OCI-LY7 (cell line): Measurements from ENCODE around the gene MYH10. TPM values are rescaled to one million over a fixed set of nuclear protein-coding genes. Genes with fewer than 3 reads are reported as not detected.

Source experiments
- BruUV-seq: library from RNA; stranded (reverse); fragments of 400-500 nt; replicated peaks from 2 replicates; lab custom pipeline; 2021; lab: Mats Ljungman, UMichigan
- CTCF ChIA-PET: fragments of 300-600 bp; sonication (Branson Sonifier 250); formaldehyde crosslinking; loops from one replicate; lab custom pipeline; 2022; ENCODE audit warnings: antibody characterized with exemption; ENCODE audit not compliant: unreplicated experiment; lab: Charles Lee
- POLR2A ChIA-PET: fragments of 300-600 bp; sonication (Branson Sonifier 250); formaldehyde crosslinking; loops from one replicate; lab custom pipeline; 2022; ENCODE audit warnings: antibody characterized with exemption; lab: Charles Lee
- DNase-seq: peaks from one replicate; pipeline ENCODE4 v3.0.0-alpha.2; 2015; ENCODE audit warnings: low spot score
- H2AFZ ChIP-seq: fragments of 200-600 bp; sonication (generic), shearing (Covaris generic); 2 replicates; pipeline ENCODE4 v1.6.1; 2014; ENCODE audit warnings: mild to moderate bottlenecking, antibody characterized with exemption, low read length, moderate library complexity
- H3K27ac ChIP-seq: fragments of 200-600 bp; sonication (generic); 2 replicates; pipeline ENCODE4 v1.5.1; 2014; ENCODE audit warnings: mixed run types, low read depth, mild to moderate bottlenecking, moderate library complexity, low read length, inconsistent platforms; ENCODE audit not compliant: poor library complexity, severe bottlenecking
- H3K36me3 ChIP-seq: fragments of 200-600 bp; sonication (generic); 2 replicates; pipeline ENCODE4 v1.6.1; 2014; ENCODE audit warnings: mild to moderate bottlenecking, antibody characterized with exemption, low read length, moderate library complexity, mixed read lengths; ENCODE audit not compliant: insufficient read depth
- H3K4me1 ChIP-seq: fragments of 200-600 bp; sonication (generic); 2 replicates; pipeline ENCODE4 v1.5.1; 2014; ENCODE audit warnings: mild to moderate bottlenecking, low read length; ENCODE audit not compliant: insufficient read depth, poor library complexity, severe bottlenecking
- H3K4me2 ChIP-seq: fragments of 200-600 bp; sonication (generic); 2 replicates; pipeline ENCODE4 v1.6.1; 2014; ENCODE audit warnings: mild to moderate bottlenecking, low read length
- H3K4me3 ChIP-seq: fragments of 200-600 bp; sonication (generic); 2 replicates; pipeline ENCODE4 v1.5.1; 2014; ENCODE audit warnings: mild to moderate bottlenecking, low read depth, low read length; ENCODE audit not compliant: poor library complexity, severe bottlenecking
- H3K79me2 ChIP-seq: fragments of 200-600 bp; sonication (generic); 2 replicates; pipeline ENCODE4 v1.6.1; 2016; ENCODE audit warnings: low read depth, mild to moderate bottlenecking, low read length, moderate library complexity, mixed read lengths; ENCODE audit not compliant: insufficient read depth
- H3K9me2 ChIP-seq: fragments of 200-600 bp; sonication (generic); 2 replicates; pipeline ENCODE4 v1.6.1; 2016; ENCODE audit warnings: mild to moderate bottlenecking, low read length, mixed read lengths; ENCODE audit not compliant: insufficient read depth
- H3K9me3 ChIP-seq: fragments of 200-600 bp; sonication (generic); 2 replicates; pipeline ENCODE4 v1.6.1; 2014; ENCODE audit warnings: mild to moderate bottlenecking, mixed run types, low read length, mixed read lengths
- H4K20me1 ChIP-seq: fragments of 200-600 bp; sonication (generic); 2 replicates; pipeline ENCODE4 v1.6.1; 2014; ENCODE audit warnings: mild to moderate bottlenecking, antibody characterized with exemption, low read length, moderate library complexity, mixed read lengths; ENCODE audit not compliant: insufficient read depth
- EZH2phosphoT487 ChIP-seq: fragments of 200-600 bp; sonication (generic); IDR thresholded peaks from 2 replicates; pipeline ENCODE4 v1.6.1; 2018; ENCODE audit warnings: low read depth, borderline replicate concordance, mild to moderate bottlenecking, mixed run types, antibody characterized with exemption, low read length, moderate library complexity, mixed read lengths
- intact Hi-C: fragments of 100-400 bp; cut with micrococcal nuclease; formaldehyde crosslinking; loops from one replicate; pipeline ENCODE4 v1.10.0; 2022; ENCODE audit not compliant: unreplicated experiment
- total RNA-seq, 2 experiments: library from RNA; depleted of rRNA in 1 of 2; stranded (reverse); fragments of >200 nt in 1 of 2; shearing (Covaris generic) in 1 of 2; gene quantifications; 2 replicates each; pipeline ENCODE4 v1.2.3, GENCODE V29; 2014 to 2022
- TF ChIP-seq, protein P1 (sequence below): fragments of 200-600 bp; sonication (generic); conservative IDR thresholded peaks from 2 replicates; pipeline ENCODE4 v1.5.1; 2014; ENCODE audit warnings: mild to moderate bottlenecking, antibody characterized with exemption, low read length, moderate library complexity, mixed read lengths

Gene MYH10
- total RNA-seq, 2 experiments from 2014 or later, result 41.9 to 60.4 TPM

DNA sequence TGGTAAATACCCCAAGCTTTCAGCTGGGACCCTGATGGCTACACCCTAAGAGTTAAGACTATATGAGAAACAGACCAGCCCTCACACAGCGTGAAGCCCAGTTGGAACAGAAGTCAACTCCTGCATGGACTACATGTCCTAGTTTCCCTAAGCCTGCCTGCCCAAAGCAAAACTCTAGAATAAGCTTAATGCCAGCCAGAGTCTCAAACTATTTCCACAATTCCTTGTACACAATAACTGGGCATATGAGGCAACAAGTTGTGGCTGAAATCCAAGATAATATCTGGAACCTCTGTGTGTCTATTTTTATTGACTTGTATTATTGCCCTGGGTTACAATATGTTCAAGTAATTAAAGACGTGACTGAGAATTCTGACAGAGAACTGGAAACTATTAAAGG lies 19.4 kb downstream of the MYH10 start:
- Histone ChIP-seq H3K4me1 (no peaks in the 10 kb centered on the region), H2AFZ (no peak overlapping the region), H3K4me2 (no peak overlapping the region), H3K9me3 (0 out of 2 replicates have a peak, but pooled peaks cover 5% of the 10 kb centered on the region), H4K20me1 (no peaks in the 10 kb centered on the region), H3K9me2 (no peaks in the 10 kb centered on the region), H3K4me3 (no peak overlapping the region), H3K79me2 (no peaks in the 10 kb centered on the region), H3K27ac (no peak overlapping the region), H3K36me3 (peaks cover 3% of the 10 kb centered on the region)
- POLR2A ChIA-PET, result no interaction called here
- intact Hi-C loops, result no loop called here
- DNase-seq, result no peak
- TF ChIP-seq EZH2phosphoT487, result no peak
- TF ChIP-seq, protein P1, sequence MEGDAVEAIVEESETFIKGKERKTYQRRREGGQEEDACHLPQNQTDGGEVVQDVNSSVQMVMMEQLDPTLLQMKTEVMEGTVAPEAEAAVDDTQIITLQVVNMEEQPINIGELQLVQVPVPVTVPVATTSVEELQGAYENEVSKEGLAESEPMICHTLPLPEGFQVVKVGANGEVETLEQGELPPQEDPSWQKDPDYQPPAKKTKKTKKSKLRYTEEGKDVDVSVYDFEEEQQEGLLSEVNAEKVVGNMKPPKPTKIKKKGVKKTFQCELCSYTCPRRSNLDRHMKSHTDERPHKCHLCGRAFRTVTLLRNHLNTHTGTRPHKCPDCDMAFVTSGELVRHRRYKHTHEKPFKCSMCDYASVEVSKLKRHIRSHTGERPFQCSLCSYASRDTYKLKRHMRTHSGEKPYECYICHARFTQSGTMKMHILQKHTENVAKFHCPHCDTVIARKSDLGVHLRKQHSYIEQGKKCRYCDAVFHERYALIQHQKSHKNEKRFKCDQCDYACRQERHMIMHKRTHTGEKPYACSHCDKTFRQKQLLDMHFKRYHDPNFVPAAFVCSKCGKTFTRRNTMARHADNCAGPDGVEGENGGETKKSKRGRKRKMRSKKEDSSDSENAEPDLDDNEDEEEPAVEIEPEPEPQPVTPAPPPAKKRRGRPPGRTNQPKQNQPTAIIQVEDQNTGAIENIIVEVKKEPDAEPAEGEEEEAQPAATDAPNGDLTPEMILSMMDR, result no peak
- CTCF ChIA-PET, result no interaction called here
- BruUV-seq, result no TSS peak

DNA sequence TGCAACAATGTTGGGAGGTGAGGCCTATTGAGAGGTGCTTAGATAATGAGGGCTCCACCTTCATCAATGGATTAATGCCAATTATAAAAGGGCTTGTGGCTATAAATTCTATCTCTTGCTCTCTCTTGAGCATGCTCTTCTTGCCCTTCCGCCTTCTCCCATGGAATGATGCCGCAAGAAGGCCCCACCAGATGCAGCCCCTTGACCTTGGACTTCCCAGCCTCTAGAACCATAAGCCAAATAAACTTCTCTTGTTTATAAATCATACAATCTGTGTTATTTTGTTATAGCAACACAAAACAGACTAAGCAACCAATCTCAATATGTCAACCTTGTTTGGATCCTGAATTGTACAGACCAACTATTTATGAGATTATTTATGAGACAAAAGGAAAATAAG lies 20.0 kb downstream of the MYH10 start:
- Histone ChIP-seq H3K79me2 (no peaks in the 10 kb centered on the region), H3K4me3 (no peak overlapping the region), H3K36me3 (peaks cover 3% of the 10 kb centered on the region), H4K20me1 (no peaks in the 10 kb centered on the region), H3K27ac (no peak overlapping the region), H2AFZ (no peak overlapping the region), H3K9me3 (0 out of 2 replicates have a peak, but pooled peaks cover 5% of the 10 kb centered on the region), H3K9me2 (no peaks in the 10 kb centered on the region), H3K4me1 (no peaks in the 10 kb centered on the region), H3K4me2 (no peak overlapping the region)
- intact Hi-C loops, result no loop called here
- CTCF ChIA-PET, result no interaction called here
- DNase-seq, result no peak
- POLR2A ChIA-PET, result interaction anchor here (0.6 kb wide), 1 partner anchor 768 kb away, joined by 4 read pairs; no protein-coding TSS in a partner anchor
- no TSS peak for BruUV-seq
- TF ChIP-seq, protein P1, result no peak
- no peak for TF ChIP-seq EZH2phosphoT487

DNA sequence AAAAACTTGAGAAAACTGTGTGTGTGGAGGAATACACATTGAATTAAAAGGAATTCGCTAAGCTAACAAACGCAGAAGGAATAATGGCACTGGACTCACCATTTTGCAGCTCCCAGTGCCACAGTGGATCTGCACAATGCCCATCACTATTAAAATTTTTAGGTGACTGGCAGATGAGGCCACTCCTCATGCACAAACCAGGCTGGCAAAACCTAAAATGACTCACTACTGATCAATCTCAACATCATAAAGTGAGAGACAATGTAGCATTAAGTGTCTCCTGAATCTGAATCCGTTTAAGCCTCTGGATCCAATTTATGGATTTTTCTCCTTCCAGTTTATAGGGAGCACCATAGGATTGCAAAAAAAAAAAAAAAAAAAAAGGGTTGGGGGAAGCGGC lies 20.6 kb downstream of the MYH10 start:
- no peak overlapping the region for H3K4me3 ChIP-seq
- no peaks in the 10 kb centered on the region for H3K79me2 ChIP-seq
- no peaks in the 10 kb centered on the region for H3K4me1 ChIP-seq
- TF ChIP-seq, protein P1, result no peak
- TF ChIP-seq EZH2phosphoT487, result no peak
- no peak for DNase-seq
- 0 out of 2 replicates have a peak, but pooled peaks cover 5% of the 10 kb centered on the region for H3K9me3 ChIP-seq
- peaks cover 3% of the 10 kb centered on the region for H3K36me3 ChIP-seq
- no peak overlapping the region for H3K27ac ChIP-seq
- H2AFZ ChIP-seq, result no peak overlapping the region
- no peaks in the 10 kb centered on the region for H3K9me2 ChIP-seq
- H3K4me2 ChIP-seq, result no peak overlapping the region
- no peaks in the 10 kb centered on the region for H4K20me1 ChIP-seq
- ChIA-PET POLR2A (interaction anchor here (0.6 to 0.7 kb wide), 2 partner anchors 158 to 768 kb away, joined by 4 to 7 read pairs; no protein-coding TSS in a partner anchor), CTCF (no interaction called here)
- BruUV-seq, result no TSS peak
- intact Hi-C loops, result no loop called here
